ENCODE results near the gene NTNG1. TPM values are rescaled to one million over a fixed set of nuclear protein-coding genes. Genes with fewer than 3 reads are reported as not detected.

NTNG1 gene
- total and polyA plus RNA-seq, 2 of the 13 experiments (the other 11 are each of a cell fraction or from before 2014, with no cell fraction given), result not detected

GRCh38 chr1:107532318-107532717 is 391.5 kb downstream of the NTNG1 start (continued):
- TF ChIP-seq, protein P1, sequence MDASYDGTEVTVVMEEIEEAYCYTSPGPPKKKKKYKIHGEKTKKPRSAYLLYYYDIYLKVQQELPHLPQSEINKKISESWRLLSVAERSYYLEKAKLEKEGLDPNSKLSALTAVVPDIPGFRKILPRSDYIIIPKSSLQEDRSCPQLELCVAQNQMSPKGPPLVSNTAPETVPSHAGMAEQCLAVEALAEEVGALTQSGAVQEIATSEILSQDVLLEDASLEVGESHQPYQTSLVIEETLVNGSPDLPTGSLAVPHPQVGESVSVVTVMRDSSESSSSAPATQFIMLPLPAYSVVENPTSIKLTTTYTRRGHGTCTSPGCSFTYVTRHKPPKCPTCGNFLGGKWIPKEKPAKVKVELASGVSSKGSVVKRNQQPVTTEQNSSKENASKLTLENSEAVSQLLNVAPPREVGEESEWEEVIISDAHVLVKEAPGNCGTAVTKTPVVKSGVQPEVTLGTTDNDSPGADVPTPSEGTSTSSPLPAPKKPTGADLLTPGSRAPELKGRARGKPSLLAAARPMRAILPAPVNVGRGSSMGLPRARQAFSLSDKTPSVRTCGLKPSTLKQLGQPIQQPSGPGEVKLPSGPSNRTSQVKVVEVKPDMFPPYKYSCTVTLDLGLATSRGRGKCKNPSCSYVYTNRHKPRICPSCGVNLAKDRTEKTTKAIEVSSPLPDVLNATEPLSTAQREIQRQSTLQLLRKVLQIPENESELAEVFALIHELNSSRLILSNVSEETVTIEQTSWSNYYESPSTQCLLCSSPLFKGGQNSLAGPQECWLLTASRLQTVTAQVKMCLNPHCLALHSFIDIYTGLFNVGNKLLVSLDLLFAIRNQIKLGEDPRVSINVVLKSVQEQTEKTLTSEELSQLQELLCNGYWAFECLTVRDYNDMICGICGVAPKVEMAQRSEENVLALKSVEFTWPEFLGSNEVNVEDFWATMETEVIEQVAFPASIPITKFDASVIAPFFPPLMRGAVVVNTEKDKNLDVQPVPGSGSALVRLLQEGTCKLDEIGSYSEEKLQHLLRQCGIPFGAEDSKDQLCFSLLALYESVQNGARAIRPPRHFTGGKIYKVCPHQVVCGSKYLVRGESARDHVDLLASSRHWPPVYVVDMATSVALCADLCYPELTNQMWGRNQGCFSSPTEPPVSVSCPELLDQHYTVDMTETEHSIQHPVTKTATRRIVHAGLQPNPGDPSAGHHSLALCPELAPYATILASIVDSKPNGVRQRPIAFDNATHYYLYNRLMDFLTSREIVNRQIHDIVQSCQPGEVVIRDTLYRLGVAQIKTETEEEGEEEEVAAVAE (CRISPR knock-in tag; IDR thresholded peaks at IDR 0.05; ENCODE audit: borderline replicate concordance), result no peak
- TF ChIP-seq, protein P2, sequence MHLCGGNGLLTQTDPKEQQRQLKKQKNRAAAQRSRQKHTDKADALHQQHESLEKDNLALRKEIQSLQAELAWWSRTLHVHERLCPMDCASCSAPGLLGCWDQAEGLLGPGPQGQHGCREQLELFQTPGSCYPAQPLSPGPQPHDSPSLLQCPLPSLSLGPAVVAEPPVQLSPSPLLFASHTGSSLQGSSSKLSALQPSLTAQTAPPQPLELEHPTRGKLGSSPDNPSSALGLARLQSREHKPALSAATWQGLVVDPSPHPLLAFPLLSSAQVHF (CRISPR knock-in tag; IDR thresholded peaks at IDR 0.05), result no peak
- TF ChIP-seq, protein P3, sequence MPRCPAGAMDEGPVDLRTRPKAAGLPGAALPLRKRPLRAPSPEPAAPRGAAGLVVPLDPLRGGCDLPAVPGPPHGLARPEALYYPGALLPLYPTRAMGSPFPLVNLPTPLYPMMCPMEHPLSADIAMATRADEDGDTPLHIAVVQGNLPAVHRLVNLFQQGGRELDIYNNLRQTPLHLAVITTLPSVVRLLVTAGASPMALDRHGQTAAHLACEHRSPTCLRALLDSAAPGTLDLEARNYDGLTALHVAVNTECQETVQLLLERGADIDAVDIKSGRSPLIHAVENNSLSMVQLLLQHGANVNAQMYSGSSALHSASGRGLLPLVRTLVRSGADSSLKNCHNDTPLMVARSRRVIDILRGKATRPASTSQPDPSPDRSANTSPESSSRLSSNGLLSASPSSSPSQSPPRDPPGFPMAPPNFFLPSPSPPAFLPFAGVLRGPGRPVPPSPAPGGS (CRISPR knock-in tag; IDR thresholded peaks at IDR 0.05), result no peak
- TF ChIP-seq CREB1 (IDR thresholded peaks at IDR 0.05), result no peak
- TF ChIP-seq CREB1 (CRISPR knock-in tag; IDR thresholded peaks at IDR 0.05), result no peak
- peak; percentile 66 for TF ChIP-seq ZMYM4 (CRISPR knock-in tag; IDR thresholded peaks at IDR 0.05)
- no peak for TF ChIP-seq HNF4A (CRISPR knock-in tag; IDR thresholded peaks at IDR 0.05)
- TF ChIP-seq NR2F1 (CRISPR knock-in tag; IDR thresholded peaks at IDR 0.05), result peak; percentile 50 to 79; a peak in 3 of 4 replicates
- no peak for TF ChIP-seq HMG20A (CRISPR knock-in tag; IDR thresholded peaks at IDR 0.05; ENCODE audit: borderline replicate concordance)
- no peak for TF ChIP-seq MLLT10 (CRISPR knock-in tag; IDR thresholded peaks at IDR 0.05)
- no peak for TF ChIP-seq LBX2 (CRISPR knock-in tag; IDR thresholded peaks at IDR 0.05; ENCODE audit: borderline replicate concordance)
- no peak for TF ChIP-seq ZBTB49 (CRISPR knock-in tag; IDR thresholded peaks at IDR 0.05; ENCODE audit: borderline replicate concordance)
- no peak for TF ChIP-seq GPN1 (CRISPR knock-in tag; IDR thresholded peaks at IDR 0.05; ENCODE audit: borderline replicate concordance)
- no peak for TF ChIP-seq RCOR2 (CRISPR knock-in tag; IDR thresholded peaks at IDR 0.05)
- no peak for TF ChIP-seq NFKB2 (CRISPR knock-in tag; IDR thresholded peaks at IDR 0.05; ENCODE audit: borderline replicate concordance)
- no peak for TF ChIP-seq TEAD2 (CRISPR knock-in tag; IDR thresholded peaks at IDR 0.05)
- TF ChIP-seq ZNF549 (CRISPR knock-in tag; IDR thresholded peaks at IDR 0.05), result no peak
- TF ChIP-seq ZNF451 (CRISPR knock-in tag; IDR thresholded peaks at IDR 0.05), result no peak
- no peak for TF ChIP-seq ELF4 (CRISPR knock-in tag; IDR thresholded peaks at IDR 0.05; ENCODE audit: borderline replicate concordance)
- TF ChIP-seq, protein P4, sequence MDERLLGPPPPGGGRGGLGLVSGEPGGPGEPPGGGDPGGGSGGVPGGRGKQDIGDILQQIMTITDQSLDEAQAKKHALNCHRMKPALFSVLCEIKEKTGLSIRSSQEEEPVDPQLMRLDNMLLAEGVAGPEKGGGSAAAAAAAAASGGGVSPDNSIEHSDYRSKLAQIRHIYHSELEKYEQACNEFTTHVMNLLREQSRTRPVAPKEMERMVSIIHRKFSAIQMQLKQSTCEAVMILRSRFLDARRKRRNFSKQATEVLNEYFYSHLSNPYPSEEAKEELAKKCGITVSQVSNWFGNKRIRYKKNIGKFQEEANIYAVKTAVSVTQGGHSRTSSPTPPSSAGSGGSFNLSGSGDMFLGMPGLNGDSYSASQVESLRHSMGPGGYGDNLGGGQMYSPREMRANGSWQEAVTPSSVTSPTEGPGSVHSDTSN (CRISPR knock-in tag; IDR thresholded peaks at IDR 0.05), result no peak
- no peak for TF ChIP-seq TGIF2 (CRISPR knock-in tag; IDR thresholded peaks at IDR 0.05)
